HEK293T (cell line): ENCODE results near the gene CNPY1.

Source experiments
- BHLHE40 ChIP-seq: fragments of 450-650 bp; IDR thresholded peaks from 2 replicates; pipeline ENCODE4 v1.6.1; 2016; ENCODE audit warnings: mild to moderate bottlenecking, moderate library complexity, borderline replicate concordance
- ELF4 ChIP-seq: fragments of 450-650 bp; IDR thresholded peaks from 2 replicates; pipeline ENCODE4 v1.6.1; 2017; ENCODE audit warnings: antibody characterized with exemption
- FOXM1 ChIP-seq: fragments of 450-650 bp; IDR thresholded peaks from 2 replicates; pipeline ENCODE4 v1.6.1; 2017; ENCODE audit warnings: mild to moderate bottlenecking, borderline replicate concordance
- L3MBTL2 ChIP-seq: fragments of 450-650 bp; conservative IDR thresholded peaks from 2 replicates; pipeline ENCODE4 v1.6.1; 2016; ENCODE audit warnings: mild to moderate bottlenecking
- NFRKB ChIP-seq: fragments of 450-650 bp; IDR thresholded peaks from 2 replicates; pipeline ENCODE4 v1.6.1; 2016; ENCODE audit warnings: mild to moderate bottlenecking, moderate library complexity

- TF ChIP-seq NFRKB (no peak), ELF4 (no peak), BHLHE40 (no peak), L3MBTL2 (no peak), FOXM1 (no peak)
Measured at GRCh38 chr7:155497149-155497901, 49.0 kb downstream of the CNPY1 start.
